NCI-H2107 (cell line): Measurements from ENCODE around the gene DRG2.

Experiments used
- DNase-seq: peaks from one replicate; lab custom pipeline; 2025; lab: John Stamatoyannopoulos, UW

Gene DRG2

DNA sequence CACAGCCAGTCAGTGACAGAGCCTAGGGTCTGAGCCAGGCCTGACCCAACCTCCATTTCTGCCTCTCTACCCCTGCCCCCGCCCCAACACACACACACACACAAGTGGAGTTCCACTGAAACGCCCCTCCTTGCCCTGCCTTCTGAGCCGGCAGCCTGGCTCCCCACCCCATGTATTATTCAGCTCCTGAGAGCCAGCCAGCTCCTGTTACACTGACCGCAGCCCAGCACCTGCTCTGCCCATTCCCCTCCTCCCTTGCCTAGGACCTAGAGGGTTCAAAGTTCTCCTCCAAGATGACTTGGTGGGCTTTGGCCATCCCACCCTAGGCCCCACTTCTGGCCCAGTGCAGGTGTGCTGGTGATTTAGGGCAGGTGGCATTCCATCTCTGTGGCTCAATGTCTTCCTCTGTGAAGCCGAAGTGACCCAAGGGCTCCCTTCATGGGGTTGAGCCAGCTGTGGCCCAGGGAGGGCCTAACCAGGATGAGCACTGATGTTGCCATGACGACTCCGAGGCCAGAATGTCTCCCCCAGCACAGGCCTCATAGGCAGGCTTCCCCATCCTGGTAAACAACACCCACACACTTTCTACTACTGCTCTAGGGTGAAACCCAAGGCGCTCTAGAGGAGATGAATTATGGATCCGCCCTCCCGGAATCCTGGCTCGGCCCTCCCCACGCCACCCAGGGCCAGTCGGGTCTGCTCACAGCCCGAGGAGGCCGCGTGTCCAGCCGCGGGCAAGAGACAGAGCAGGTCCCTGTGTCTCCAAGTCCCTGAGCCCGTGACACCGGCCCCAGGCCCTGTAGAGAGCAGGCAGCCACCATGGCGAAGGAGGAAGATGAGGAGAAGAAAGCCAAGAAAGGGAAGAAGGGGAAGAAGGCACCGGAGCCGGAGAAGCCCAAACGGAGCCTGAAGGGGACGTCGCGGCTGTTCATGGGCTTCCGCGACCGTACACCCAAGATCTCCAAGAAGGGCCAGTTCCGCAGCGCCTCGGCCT lies 30.5 kb downstream of the DRG2 start:
- peak; percentile 38 for DNase-seq

- DNase-seq, result no peak
These were observed 31.5 kb downstream of the DRG2 start for GRCh38 chr17:18119166-18119745.

DNA sequence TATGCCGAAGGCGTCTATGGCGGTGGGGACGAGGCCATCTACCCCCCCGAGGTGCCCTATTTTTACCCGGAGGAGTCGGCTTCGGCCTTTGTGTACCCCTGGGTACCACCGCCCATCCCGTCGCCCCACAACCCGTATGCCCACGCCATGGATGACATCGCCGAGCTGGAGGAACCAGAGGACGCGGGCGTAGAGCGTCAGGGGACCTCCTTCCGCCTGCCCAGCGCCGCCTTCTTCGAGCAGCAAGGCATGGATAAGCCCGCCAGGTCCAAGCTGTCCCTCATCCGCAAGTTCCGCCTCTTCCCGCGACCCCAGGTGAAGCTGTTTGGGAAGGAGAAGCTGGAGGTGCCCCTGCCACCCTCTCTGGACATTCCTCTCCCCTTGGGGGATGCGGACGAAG lies 32.2 kb downstream of the DRG2 start:
- no peak for DNase-seq

DNA sequence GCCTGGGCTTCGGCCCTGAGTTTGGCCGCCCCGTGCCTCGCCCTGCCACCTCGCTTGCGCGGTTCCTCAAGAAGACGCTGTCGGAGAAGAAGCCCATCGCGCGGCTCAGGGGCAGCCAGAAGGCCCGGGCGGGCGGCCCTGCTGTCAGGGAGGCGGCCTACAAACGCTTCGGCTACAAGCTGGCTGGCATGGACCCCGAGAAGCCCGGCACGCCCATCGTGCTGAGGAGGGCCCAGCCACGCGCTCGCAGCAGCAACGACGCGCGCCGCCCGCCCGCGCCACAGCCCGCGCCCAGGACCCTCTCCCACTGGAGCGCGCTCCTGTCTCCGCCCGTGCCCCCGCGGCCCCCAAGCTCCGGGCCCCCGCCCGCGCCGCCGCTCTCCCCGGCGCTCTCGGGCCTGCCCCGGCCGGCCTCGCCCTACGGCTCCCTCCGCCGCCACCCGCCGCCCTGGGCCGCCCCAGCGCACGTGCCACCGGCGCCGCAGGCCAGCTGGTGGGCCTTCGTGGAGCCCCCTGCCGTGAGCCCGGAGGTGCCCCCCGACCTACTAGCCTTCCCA lies 32.8 kb downstream of the DRG2 start:
- no peak for DNase-seq

DNA sequence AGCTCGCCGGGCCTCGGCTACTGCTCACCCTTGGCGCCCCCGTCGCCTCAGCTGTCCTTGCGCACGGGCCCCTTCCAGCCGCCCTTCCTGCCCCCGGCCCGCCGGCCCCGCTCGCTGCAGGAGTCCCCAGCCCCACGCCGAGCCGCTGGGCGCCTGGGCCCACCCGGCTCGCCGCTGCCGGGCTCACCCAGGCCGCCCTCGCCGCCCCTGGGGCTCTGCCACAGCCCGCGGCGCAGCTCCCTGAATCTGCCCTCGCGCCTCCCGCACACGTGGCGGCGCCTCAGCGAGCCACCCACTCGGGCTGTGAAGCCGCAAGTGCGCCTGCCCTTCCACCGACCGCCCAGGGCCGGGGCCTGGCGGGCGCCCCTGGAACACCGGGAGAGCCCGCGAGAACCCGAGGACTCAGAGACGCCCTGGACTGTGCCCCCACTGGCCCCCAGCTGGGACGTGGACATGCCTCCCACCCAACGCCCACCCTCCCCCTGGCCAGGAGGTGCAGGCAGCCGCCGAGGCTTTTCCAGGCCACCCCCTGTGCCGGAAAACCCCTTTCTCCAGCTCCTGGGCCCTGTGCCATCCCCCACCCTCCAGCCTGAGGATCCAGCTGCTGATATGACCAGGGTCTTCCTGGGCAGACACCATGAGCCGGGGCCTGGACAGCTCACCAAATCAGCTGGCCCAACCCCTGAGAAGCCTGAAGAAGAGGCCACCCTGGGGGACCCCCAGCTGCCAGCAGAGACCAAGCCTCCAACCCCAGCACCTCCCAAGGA lies 33.6 kb downstream of the DRG2 start:
- no peak for DNase-seq

DNA sequence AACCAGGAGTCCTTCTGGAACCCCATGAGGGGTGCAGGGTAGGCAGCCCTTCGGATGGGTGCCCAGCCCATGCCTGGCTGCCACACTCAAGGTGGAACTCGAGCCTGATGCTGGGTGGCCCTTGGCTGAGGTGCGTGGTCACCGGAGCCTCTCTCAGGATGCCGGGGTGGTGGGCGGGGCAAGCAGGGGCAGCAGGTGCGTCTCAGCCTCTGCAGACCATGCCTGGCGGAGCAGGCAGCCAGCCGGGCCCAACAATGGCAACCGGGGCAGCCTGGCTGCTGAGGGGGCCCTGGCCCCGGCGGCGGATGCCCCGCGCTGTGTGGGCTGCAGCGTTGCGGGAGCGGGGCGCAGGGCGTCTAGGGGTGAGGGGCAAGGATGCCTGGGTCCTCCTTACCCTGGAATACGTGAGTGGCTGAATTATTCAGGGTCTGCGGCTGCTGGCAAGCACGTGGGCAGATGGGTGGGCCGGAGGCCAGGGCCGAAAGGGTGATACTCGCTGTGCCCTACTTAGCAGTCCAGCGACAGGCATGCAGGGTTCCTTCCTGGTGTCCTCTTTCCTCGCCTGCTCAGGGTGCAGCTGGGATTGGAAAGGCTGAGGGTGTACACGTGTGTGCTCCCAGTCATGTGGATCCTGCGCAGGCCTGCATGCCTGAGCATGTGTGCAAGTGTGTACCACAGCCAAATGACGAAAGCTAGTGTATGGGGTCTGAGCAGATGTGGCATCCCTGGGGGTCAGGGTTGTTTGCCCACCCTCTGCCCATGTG lies 35.4 kb downstream of the DRG2 start:
- DNase-seq, result no peak

DNA sequence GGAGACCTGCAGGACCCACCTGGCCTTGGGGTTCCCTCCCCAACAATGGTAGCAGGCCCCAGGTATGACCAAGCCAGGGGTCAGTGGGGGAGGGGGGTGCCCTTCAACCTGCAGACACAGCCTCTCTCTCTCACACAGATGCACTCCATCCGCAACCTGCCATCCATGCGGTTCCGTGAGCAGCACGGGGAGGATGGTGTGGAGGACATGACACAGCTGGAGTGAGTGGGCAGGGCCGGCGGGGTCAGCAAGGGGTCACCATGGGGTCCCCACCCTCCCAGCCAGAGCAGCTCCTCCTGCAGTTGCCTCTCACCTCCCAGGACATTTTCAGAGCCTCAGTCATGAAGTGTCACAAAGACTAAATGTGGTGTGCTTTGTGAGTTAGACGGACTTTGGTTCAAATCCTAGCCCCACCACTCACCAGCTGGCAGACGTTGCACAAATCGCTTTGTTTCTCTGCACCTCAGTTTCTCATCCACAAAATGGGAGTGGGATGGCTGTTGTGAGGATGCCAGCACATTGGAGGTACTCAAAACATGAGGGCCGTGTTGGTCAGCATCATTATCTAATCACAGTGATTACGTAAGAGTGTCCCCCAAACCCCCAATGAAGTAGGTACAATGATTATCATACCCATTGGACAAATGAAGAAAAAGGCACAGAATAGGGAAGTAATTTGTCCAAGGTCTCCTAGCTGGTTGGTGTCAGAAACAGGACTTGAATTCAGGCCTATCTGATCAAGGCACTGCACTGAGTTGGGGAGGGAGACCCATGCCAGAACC lies 36.8 kb downstream of the DRG2 start:
- DNase-seq, result no peak

- no peak for DNase-seq
These were observed 41.3 kb downstream of the DRG2 start for GRCh38 chr17:18129041-18129502.

- no peak for DNase-seq
These were observed 45.0 kb downstream of the DRG2 start for GRCh38 chr17:18132711-18133110.

- no peak for DNase-seq
These were observed 48.6 kb downstream of the DRG2 start for GRCh38 chr17:18136357-18136756.

DNA sequence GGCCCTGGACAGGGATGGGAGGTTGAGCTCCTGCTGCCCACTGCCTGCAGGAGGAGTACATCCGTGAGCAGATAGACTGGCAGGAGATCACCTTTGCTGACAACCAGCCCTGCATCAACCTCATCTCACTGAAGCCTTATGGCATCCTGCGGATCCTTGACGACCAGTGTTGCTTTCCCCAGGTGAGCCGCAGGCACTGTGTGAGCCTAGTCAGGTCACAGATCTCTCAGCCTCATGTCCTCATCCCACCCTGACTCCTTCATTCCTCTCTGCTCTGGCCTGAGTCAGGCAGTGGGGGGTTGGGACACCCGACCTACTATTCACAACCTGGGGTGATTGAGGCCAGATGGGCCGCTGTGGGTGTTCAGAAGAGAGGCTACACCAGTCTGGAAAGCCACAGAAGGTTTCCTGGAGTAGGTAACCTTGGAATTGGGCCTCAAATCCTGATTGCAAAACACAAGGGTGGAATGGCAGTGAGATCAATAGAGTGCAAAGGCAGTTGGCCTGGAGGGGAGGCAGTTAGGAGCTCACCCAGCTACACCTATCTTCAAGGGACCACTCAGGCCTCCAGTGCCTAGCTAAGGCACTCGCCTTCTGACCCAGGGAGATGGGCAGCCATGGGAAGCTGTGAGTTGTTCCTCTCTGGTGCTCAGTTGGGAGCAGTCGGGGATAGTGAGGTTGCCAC lies 50.5 kb downstream of the DRG2 start:
- DNase-seq, result no peak

- no peak for DNase-seq
These were observed 51.3 kb downstream of the DRG2 start for GRCh38 chr17:18139092-18139491.

- no peak for DNase-seq
These were observed 51.8 kb downstream of the DRG2 start for GRCh38 chr17:18139498-18139897.

DNA sequence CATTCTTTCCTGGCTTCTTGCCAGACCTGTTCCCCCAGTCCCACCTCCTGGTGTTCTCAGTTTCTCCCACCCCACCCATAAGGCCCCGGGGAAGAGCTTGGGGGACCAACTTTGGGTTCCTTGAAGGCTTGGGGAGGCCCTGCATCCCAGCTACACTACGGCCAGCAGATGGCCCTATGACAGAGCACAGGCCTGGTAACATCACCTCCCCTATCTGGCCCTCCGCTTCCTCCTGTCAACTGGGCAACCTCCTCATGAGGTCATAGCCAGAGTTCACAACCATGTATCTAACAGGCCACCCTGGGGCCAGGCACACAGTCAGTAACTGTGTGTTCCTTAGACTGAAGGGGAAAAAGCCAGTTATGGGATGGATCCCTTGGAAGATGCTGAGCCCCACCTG lies 52.2 kb downstream of the DRG2 start:
- DNase-seq, result no peak

DNA sequence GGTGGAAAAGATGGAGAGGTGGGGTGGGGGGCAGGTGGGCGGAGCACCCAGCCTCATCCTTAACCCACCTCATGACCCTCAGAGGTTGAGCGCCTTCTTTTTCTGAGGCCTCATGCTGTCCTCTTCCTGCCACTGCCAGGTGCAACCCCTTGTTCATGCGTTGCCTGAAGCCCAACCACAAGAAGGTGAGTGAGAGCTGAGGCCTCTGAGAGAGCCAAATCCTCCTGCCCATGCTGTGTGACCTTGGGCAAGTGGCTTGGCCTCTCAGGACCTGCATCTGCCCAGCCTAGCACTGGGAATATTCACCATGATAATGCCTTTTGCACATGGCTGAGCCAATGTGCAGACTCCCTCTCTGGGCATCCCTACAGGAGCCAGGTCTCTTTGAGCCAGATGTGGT lies 52.9 kb downstream of the DRG2 start:
- no peak for DNase-seq

GRCh38 chr17:18141210-18141803 lies 53.6 kb downstream of the DRG2 start:
- DNase-seq, result no peak

GRCh38 chr17:18142417-18142816 lies 54.7 kb downstream of the DRG2 start:
- DNase-seq, result no peak

DNA sequence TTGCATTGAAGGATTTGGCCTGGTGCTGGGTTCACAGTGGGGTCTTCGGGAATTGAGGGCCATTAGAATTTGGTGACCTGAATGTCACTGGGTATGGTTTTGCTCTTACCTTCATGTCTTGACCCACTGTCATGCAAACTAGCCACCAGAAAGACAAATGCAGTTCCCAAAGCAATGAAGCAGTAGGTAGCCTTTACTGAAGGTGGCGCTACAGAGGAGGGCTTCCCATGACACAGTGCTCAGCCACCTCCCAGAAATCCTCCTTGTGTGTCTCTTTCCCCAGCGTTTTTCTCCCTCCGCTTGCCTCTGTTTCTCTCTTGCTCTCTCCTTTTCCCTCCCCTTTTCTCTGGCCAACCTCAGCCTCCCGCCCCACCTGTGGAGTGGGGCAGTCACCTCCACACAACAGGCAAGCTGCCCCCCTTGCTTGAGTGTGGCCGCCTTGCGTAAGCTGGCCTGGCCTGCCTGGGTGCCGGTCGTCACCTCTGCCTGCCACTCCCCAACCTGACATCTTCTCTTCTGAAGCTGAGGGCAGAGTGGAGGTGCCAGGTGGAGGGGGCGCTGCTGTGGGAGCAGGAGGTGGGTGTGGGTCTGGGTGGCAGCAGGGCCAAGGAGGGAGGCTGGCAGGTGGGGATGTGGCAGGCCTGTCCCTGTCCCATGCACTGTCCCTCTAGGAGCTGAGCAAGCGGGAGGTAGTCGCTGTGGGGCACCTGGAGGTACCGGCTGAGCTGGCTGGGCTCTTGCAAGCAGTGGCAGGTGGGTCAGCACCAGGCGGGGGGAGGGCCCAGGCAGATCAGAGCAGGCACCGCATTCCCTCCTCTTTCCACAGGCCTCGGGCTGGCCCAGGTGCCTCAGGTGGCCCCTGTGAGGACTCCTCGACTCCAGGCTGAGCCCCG lies 55.5 kb downstream of the DRG2 start:
- DNase-seq, result no peak

- no peak for DNase-seq
These were observed 56.5 kb downstream of the DRG2 start for GRCh38 chr17:18144261-18144660.
